H1 (cell line): ENCODE measurements around the gene ARHGAP32. TPM values are rescaled to one million over a fixed set of nuclear protein-coding genes. Genes with fewer than 3 reads are reported as not detected.

Experiments
- CTCF ChIA-PET: fragments of 300-600 bp; sonication (Branson Sonifier 250); formaldehyde crosslinking; loops from one replicate; lab custom pipeline; 2021; ENCODE audit not compliant: partially characterized antibody; lab: Charles Lee
- POLR2A ChIA-PET: fragments of 300-600 bp; sonication (Branson Sonifier 250); formaldehyde crosslinking; loops from one replicate; lab custom pipeline; 2021; ENCODE audit warnings: inconsistent platforms; ENCODE audit not compliant: partially characterized antibody; lab: Charles Lee
- DNase-seq, 2 experiments: peaks; one replicate each; pipeline versions ENCODE4 v3.0.0 to v3.0.0-alpha.2; 2010 to 2022; ENCODE audit warnings: low spot score in 2 of 2, low read depth in 1 of 2, mixed read lengths in 1 of 2
- FAIRE-seq: peaks from 2 replicates; lab custom pipeline; 2011; peaks lifted over from hg19 to GRCh38; lab: Jason Lieb, UNC
- H2AFZ ChIP-seq: 2 replicates; pipeline ENCODE4 v1.8.1; 2012; ENCODE audit warnings: low read length, inconsistent platforms
- H2AK5ac ChIP-seq: 2 replicates; pipeline ENCODE4 v1.6.1; 2013; ENCODE audit warnings: low read depth, low read length
- H2BK120ac ChIP-seq: replicated peaks from 2 replicates; pipeline ENCODE3; 2013; ENCODE audit warnings: low read depth, low read length, inconsistent platforms
- H2BK12ac ChIP-seq: 2 replicates; pipeline ENCODE4 v1.6.1; 2013; ENCODE audit warnings: low read depth, low read length
- H2BK15ac ChIP-seq: 2 replicates; pipeline ENCODE4 v1.6.1; 2013; ENCODE audit warnings: low read length
- H2BK20ac ChIP-seq: 2 replicates; pipeline ENCODE4 v1.6.1; 2013; ENCODE audit warnings: low read length
- H2BK5ac ChIP-seq: 2 replicates; pipeline ENCODE4 v1.6.1; 2013; ENCODE audit warnings: low read depth, low read length
- H3K14ac ChIP-seq: 2 replicates; pipeline ENCODE4 v1.6.1; 2013; ENCODE audit warnings: inconsistent platforms; ENCODE audit not compliant: insufficient read length
- H3K18ac ChIP-seq: 2 replicates; pipeline ENCODE4 v1.6.1; 2013; ENCODE audit warnings: low read length; ENCODE audit errors: extremely low read depth
- H3K23ac ChIP-seq: 2 replicates; pipeline ENCODE4 v1.6.1; 2013; ENCODE audit warnings: inconsistent platforms; ENCODE audit not compliant: insufficient read length
- H3K23me2 ChIP-seq: 2 replicates; pipeline ENCODE4 v1.6.1; 2013; ENCODE audit warnings: low read depth, low read length
- H3K27ac ChIP-seq: 2 replicates; pipeline ENCODE4 v1.6.1; 2011; ENCODE audit warnings: low read depth, low read length, inconsistent platforms
- H3K27me3 ChIP-seq, 4 experiments: replicated peaks in 1 of 4; 1 replicate in 1 of 4; 2 replicates in 3 of 4; pipeline versions ENCODE4 v1.6.1 to v1.8.1; 2011 to 2013; ENCODE audit warnings: low read length in 3 of 4, mild to moderate bottlenecking in 3 of 4, inconsistent platforms in 2 of 4, mixed read lengths in 2 of 4, moderate library complexity in 1 of 4; ENCODE audit not compliant: control insufficient read depth in 3 of 4, insufficient read depth in 3 of 4; ENCODE audit errors: extremely low read depth in 1 of 4
- H3K36me3 ChIP-seq, 4 experiments: 2 replicates each; pipeline versions ENCODE4 v1.6.1 to v1.8.1; 2011 to 2013; ENCODE audit warnings: mild to moderate bottlenecking in 4 of 4, low read length in 3 of 4, moderate library complexity in 2 of 4, control low read depth in 1 of 4, inconsistent platforms in 1 of 4; ENCODE audit not compliant: insufficient read depth in 4 of 4, control insufficient read depth in 2 of 4
- H3K4ac ChIP-seq: replicated peaks from 2 replicates; pipeline ENCODE3; 2013; ENCODE audit warnings: low read length, low read depth, mixed read lengths, inconsistent platforms; ENCODE audit not compliant: insufficient read length
- H3K4me1 ChIP-seq, 4 experiments: replicated peaks in 1 of 4; 1 replicate in 1 of 4; 2 replicates in 3 of 4; pipeline versions ENCODE4 v1.6.1 to v1.8.1; 2011 to 2013; ENCODE audit warnings: low read length in 3 of 4, inconsistent platforms in 2 of 4, mixed read lengths in 1 of 4; ENCODE audit not compliant: insufficient read depth in 4 of 4, control insufficient read depth in 3 of 4
- H3K4me2 ChIP-seq, 2 experiments: 2 replicates each; pipeline versions ENCODE4 v1.6.1 to v1.8.1; 2011 to 2013; ENCODE audit warnings: low read depth in 2 of 2, low read length in 2 of 2, control low read depth in 1 of 2, inconsistent platforms in 1 of 2, mild to moderate bottlenecking in 1 of 2; ENCODE audit not compliant: insufficient read depth in 1 of 2
- H3K4me3 ChIP-seq, 4 experiments: fragments of 200-600, 300-600 bp in 1 of 4; sonication (generic), shearing (Covaris generic), sonication (Bioruptor Twin) in 1 of 4; 2 replicates each; pipeline versions ENCODE4 v1.5.1 to v1.8.1; 2011 to 2016; ENCODE audit warnings: low read length in 4 of 4, low read depth in 3 of 4, control low read depth in 2 of 4, inconsistent platforms in 2 of 4, mild to moderate bottlenecking in 2 of 4, mixed read lengths in 1 of 4, moderate library complexity in 1 of 4; ENCODE audit not compliant: insufficient read depth in 2 of 4; ENCODE audit errors: extremely low read depth in 1 of 4
- H3K56ac ChIP-seq: replicated peaks from 2 replicates; pipeline ENCODE3; 2013; ENCODE audit warnings: low read depth, mild to moderate bottlenecking, mixed read lengths, low read length, inconsistent platforms; ENCODE audit not compliant: insufficient read length
- H3K79me1 ChIP-seq: 2 replicates; pipeline ENCODE4 v1.6.1; 2013; ENCODE audit warnings: low read depth, low read length, control low read depth
- H3K79me2 ChIP-seq, 2 experiments: 2 replicates each; pipeline versions ENCODE4 v1.6.1 to v1.8.1; 2012 to 2013; ENCODE audit warnings: low read length in 2 of 2, mild to moderate bottlenecking in 2 of 2, inconsistent platforms in 1 of 2; ENCODE audit not compliant: insufficient read depth in 2 of 2, control insufficient read depth in 1 of 2
- H3K9ac ChIP-seq, 4 experiments: replicated peaks in 1 of 4; 1 replicate in 1 of 4; 2 replicates in 3 of 4; pipeline versions ENCODE4 v1.6.1 to v1.8.1; 2011 to 2013; ENCODE audit warnings: low read depth in 3 of 4, low read length in 3 of 4, control low read depth in 2 of 4, mild to moderate bottlenecking in 2 of 4, moderate library complexity in 2 of 4, inconsistent platforms in 1 of 4; ENCODE audit errors: extremely low read depth in 1 of 4
- H3K9me3 ChIP-seq, 2 experiments: 2 replicates each; pipeline versions ENCODE4 v1.6.1 to v1.8.1; 2012 to 2013; ENCODE audit warnings: mild to moderate bottlenecking in 2 of 2, moderate library complexity in 2 of 2, control low read depth in 1 of 2, inconsistent platforms in 1 of 2, low read depth in 1 of 2, low read length in 1 of 2, mixed read lengths in 1 of 2; ENCODE audit not compliant: insufficient read depth in 2 of 2
- H4K20me1 ChIP-seq, 2 experiments: replicated peaks in 1 of 2; 2 replicates each; pipeline versions ENCODE3 to v1.8.1; 2011 to 2013; ENCODE audit warnings: inconsistent platforms in 2 of 2, low read length in 2 of 2, mild to moderate bottlenecking in 1 of 2; ENCODE audit not compliant: insufficient read depth in 2 of 2, control insufficient read depth in 1 of 2
- H4K5ac ChIP-seq: 2 replicates; pipeline ENCODE4 v1.6.1; 2013; ENCODE audit warnings: low read length, low read depth, mixed read lengths, inconsistent platforms; ENCODE audit not compliant: insufficient read length
- H4K8ac ChIP-seq: 2 replicates; pipeline ENCODE4 v1.8.0; 2013; ENCODE audit warnings: mild to moderate bottlenecking, moderate library complexity, low read length, inconsistent platforms; ENCODE audit not compliant: insufficient read depth; ENCODE audit errors: extremely low read depth
- H4K91ac ChIP-seq: replicated peaks from 2 replicates; pipeline ENCODE3; 2013; ENCODE audit warnings: low read length, mixed read lengths, inconsistent platforms; ENCODE audit not compliant: insufficient read length
- JUND ChIP-seq: IDR thresholded peaks from 2 replicates; pipeline ENCODE4 v1.6.1; 2011; ENCODE audit warnings: mild to moderate bottlenecking, improper control_type of control experiment, low read length
- KDM4A ChIP-seq: IDR thresholded peaks from one replicate; pipeline ENCODE4 v1.7.1; 2012; ENCODE audit warnings: low read depth, mild to moderate bottlenecking, moderate library complexity, low read length, inconsistent platforms; ENCODE audit not compliant: severe bottlenecking
- TCF12 ChIP-seq: IDR thresholded peaks from 2 replicates; pipeline ENCODE4 v1.6.1; 2011; ENCODE audit warnings: low read depth, mild to moderate bottlenecking, low read length
- WGBS, 2 experiments: shearing (Covaris generic) in 1 of 2; methylation state at CpG; one replicate each; pipeline versions ENCODE4 v1.1.6 to v1.1.7; 2013 to 2015; ENCODE audit warnings: low lambda C conversion rate in 2 of 2, mixed read lengths in 2 of 2, inconsistent platforms in 1 of 2, low coverage in 1 of 2, missing lambda C conversion rate in 1 of 2; ENCODE audit not compliant: insufficient replicate concordance in 2 of 2, insufficient coverage in 1 of 2, insufficient read length in 1 of 2; ENCODE audit errors: extremely low coverage in 1 of 2, missing lambda C conversion rate in 1 of 2; 5-methylcytosine and 5-hydroxymethylcytosine counted together
- polyA plus RNA-seq, 7 experiments: library from polyadenylated mRNA; depleted of rRNA in 3 of 7; stranded (reverse) in 5 of 7; unstranded in 2 of 7; fragments of >200 nt in 5 of 7; fragments of 200-250 nt in 2 of 7; gene quantifications; 1 replicate in 5 of 7; 2 replicates in 1 of 7; 4 replicates in 1 of 7; pipeline versions ENCODE4 v1.2.1 to v1.2.3, GENCODE V29; 2011 to 2013; ENCODE audit warnings: missing spikeins in 2 of 7, mixed read lengths in 2 of 7
- total RNA-seq: library from RNA; stranded (reverse); fragmentation: NEBNext Ultra II Directional; extraction: Animal tissue kit (Norgen Biotek cat#: 25700); gene quantifications from 2 replicates; pipeline ENCODE4 v1.2.1, GENCODE V29; 2021

ARHGAP32 gene
- total and polyA plus RNA-seq, 2 of the 8 experiments (the other 6 are each of a cell fraction or from before 2014, with no cell fraction given), result 13.7 to 30.0 TPM

DNA sequence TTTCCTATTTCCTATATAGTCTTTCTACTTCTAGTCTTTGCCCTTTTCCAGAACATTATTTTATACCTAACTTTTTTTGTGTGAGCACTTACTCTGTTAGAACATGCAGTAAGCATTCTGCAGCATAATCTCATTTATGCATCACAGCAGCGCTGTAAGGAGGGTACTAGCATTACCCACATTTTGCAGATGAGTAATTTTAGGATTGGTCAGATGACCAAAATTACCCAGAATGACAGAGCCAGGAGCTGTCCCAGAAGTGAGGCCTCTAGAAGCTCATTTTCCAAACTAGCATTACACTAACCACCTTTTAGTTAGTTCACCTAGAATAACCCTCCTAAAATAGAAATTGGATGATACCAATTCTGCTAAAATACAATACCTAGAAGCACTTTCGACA lies 47.1 kb upstream of the ARHGAP32 start:
- Histone ChIP-seq H2BK12ac (no peak overlapping the region), H4K91ac (no peak overlapping the region), H2BK15ac (no peak overlapping the region), H3K9me3 (no peaks in the 10 kb centered on the region), H3K4ac (no peak overlapping the region), H3K9ac (no peak overlapping the region), H2AFZ (no peak overlapping the region), H2BK5ac (no peak overlapping the region), H3K4me3 (no peak overlapping the region), H3K79me1 (peaks cover 4% of the 10 kb centered on the region; the same call in 1 of the 2 replicates), H3K27ac (no peak overlapping the region), H3K23me2 (peaks cover 2% of the 10 kb centered on the region; the same call in 1 of the 2 replicates), H3K4me2 (no peak overlapping the region)
- no peak for FAIRE-seq
- DNase-seq, result no peak
- POLR2A ChIA-PET, result no interaction called here
- TF ChIP-seq KDM4A (no peak), TCF12 (no peak), JUND (no peak)
- TF ChIP-seq, all 59 proteins: peak for 0
- Histone ChIP-seq H3K79me2 (peaks cover 0 to 56% of the 10 kb centered on the region in 2 experiments; a peak in 3 of 4 replicates), H3K4me1 (peaks cover 0 to 3% (median 0%) of the 10 kb centered on the region in 4 experiments; a peak in 2 of 7 replicates), H2BK120ac (no peak overlapping the region), H2AK5ac (no peak overlapping the region), H3K23ac (no peak overlapping the region), H3K56ac (no peak overlapping the region), H4K8ac (no peak overlapping the region), H4K5ac (no peak overlapping the region), H3K18ac (no peak overlapping the region), H3K27me3 (no peaks in the 10 kb centered on the region), H4K20me1 (no peaks in the 10 kb centered on the region), H3K14ac (no peak overlapping the region), H3K36me3 (no peaks in the 10 kb centered on the region), H2BK20ac (no peak overlapping the region)
- WGBS, 2 experiments, result 90% methylated on average over 2 of the region's 2 CpGs; no CpG with 5 or more reads in 1 of the 2 experiments
- CTCF ChIA-PET, result interaction anchor here (1.6 kb wide), 1 partner anchor 33 kb away, joined by 3 read pairs; no protein-coding TSS in a partner anchor
